HG03342 (cell line): ENCODE data around the gene ERBB4.

ENCODE experiments used
- ATAC-seq: cut with Tn5 transposase; IDR thresholded peaks from one replicate; pipeline ENCODE4 v1.9.1; 2021; ENCODE audit warnings: mild to moderate bottlenecking, moderate library complexity; ENCODE audit not compliant: unreplicated experiment

ERBB4 gene

GRCh38 chr2:212428681-212429478, 109.7 kb downstream of the ERBB4 start:
- no peak for ATAC-seq

- ATAC-seq, result no peak
These were observed 111.0 kb downstream of the ERBB4 start for GRCh38 chr2:212427638-212428037.

DNA sequence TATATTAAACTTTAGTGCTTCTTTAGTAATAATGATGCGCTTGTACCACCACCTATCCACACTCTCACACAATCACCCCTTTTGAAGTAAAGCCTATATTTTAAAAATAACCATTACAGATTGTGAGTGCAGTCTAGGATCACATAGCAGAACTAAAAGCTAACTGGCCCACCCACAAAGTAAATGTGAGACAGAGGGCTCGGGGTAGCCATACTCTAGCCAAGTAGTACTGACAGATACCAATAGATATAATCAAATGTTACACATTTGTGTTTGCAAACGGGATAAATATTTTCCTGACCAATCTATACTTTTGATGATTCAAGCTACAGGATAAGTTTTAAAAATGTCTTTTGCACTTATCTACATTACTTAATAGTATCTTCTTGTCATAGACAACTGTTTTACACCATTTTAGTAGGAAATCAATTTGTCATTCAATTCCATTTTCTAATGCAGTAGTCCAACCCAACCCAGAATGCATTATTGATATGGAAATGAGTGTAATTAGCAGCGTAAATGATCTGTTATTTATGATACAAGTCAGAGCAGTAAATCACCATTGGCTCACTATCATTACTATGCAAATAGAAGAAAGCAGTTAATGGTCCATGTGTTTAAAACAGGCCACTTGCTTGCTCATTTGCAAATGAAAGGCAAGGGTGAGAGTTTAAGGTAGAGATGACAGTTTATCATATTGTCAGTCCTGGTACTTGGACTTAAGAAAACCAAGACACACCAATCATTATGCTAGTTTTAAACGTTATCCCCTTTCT, 111.8 kb downstream of the ERBB4 start:
- ATAC-seq, result no peak

GRCh38 chr2:212424082-212424481, 114.5 kb downstream of the ERBB4 start:
- ATAC-seq, result no peak

DNA sequence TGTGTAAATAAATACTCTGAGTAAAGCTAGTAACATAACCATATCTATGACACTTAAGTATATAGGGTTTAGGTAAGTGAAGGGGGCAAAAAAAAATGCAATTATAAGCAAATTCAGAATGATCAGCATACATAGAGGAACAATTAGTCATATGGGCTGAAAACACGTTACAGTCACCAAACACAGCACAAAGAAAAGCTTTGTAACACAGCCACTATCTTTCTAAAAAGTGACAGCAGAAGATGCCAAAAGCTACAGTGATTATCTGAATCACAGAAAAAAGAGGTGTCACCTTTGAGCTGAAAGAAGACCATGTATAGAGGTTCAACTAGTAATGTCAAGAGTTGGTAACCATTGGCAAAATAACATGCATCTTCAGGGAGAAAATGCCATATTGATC, 115.5 kb downstream of the ERBB4 start:
- no peak for ATAC-seq

GRCh38 chr2:212421556-212422334, 116.9 kb downstream of the ERBB4 start:
- ATAC-seq, result no peak

- ATAC-seq, result no peak
These were observed 122.5 kb downstream of the ERBB4 start for GRCh38 chr2:212416086-212416485.

GRCh38 chr2:212414767-212415211, 123.8 kb downstream of the ERBB4 start:
- no peak for ATAC-seq

DNA sequence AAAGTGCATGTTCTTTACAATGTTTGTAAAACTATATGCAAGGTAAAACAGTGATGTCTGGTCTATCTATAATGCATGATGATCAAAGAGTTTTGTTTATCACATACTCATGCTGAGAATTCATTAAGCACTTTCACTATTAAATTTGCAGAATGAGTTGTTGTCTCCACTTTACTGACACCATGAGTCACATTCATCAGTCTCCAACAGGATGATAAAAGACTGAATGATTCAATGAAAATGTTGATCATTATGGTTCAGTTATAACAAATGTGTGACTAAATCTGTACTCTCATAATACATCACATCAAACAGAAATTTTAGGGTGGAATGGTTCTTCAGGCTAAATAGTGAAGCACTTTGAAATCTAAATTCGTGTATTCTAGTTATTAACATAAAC, 129.0 kb downstream of the ERBB4 start:
- ATAC-seq, result no peak

- ATAC-seq, result no peak
These were observed 130.1 kb downstream of the ERBB4 start for GRCh38 chr2:212408524-212408923.

- no peak for ATAC-seq
These were observed 131.9 kb downstream of the ERBB4 start for GRCh38 chr2:212406716-212407115.

DNA sequence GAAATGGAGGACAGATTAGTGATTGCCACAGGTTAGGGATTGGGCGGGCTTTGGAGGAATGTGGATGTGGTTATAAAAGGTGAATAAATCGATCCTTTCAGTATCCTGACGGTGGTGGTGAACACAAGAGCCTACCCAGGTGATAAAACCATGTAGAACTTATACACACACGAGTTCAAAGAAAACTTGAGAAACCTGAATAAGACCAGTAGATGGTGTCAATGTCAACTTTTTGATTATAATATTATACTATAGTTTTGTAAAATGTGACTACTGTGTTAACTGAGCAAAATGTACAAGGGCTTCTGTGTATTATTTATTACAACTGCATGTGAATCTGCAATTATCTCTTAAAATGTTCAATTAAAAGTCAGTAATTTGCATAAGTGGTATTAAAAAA, 136.3 kb downstream of the ERBB4 start:
- ATAC-seq, result no peak

GRCh38 chr2:212398316-212398715, 140.3 kb downstream of the ERBB4 start:
- ATAC-seq, result no peak

DNA sequence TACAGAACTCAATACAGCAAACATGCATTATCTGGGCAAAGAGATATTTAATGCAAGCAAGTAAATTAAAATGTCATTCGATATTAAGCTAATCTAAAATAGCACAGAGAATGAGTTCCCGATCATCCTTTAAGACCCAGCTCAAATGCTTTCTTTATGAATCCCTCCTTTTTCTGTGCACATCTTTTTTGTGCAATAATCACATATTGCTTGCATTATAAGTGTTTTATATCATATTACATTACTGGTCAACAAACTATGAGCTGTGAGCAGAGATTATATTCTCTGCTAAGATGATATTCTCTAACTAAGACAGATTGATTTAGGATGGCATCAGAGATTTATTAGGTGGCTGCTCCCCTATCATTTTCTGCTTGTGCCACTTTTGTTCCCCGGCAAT, 146.1 kb downstream of the ERBB4 start:
- ATAC-seq, result no peak

DNA sequence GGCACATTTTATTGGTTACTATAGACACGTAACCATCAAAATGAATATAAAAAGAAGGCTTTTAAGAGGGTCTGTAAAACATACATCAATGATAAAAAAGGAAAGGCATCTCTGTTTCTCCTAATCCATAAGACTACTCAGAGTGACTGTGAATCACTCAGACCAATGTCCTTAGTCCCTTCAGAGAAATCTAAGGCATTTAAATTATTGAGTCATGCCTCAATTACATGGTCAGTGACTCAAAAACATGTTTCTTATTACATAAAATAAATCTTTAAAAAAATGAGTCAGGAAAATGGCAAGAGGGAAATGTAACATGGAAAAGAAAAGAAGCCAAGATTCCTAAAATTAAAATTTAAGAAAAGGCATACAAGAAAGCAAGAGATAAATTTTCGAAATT, 146.6 kb downstream of the ERBB4 start:
- no peak for ATAC-seq

DNA sequence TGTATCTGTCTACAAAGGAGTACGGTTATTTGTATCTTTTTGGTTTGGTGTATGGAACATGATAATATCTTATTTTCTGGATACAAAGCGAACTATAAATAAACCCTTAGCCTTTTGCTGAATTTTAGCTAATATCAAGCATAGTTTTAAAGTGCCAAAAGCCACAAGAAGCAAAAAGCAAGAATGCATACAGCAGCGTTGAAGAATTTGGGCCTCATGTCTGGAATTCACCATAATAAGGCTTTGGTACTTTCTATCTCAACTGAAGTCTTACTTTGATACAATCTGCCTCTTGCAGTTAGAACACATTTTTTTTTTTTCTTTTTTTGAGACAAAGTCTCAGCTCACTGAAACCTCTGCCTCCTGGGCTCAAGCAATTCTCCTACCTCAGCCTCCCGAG, 151.5 kb downstream of the ERBB4 start:
- no peak for ATAC-seq

DNA sequence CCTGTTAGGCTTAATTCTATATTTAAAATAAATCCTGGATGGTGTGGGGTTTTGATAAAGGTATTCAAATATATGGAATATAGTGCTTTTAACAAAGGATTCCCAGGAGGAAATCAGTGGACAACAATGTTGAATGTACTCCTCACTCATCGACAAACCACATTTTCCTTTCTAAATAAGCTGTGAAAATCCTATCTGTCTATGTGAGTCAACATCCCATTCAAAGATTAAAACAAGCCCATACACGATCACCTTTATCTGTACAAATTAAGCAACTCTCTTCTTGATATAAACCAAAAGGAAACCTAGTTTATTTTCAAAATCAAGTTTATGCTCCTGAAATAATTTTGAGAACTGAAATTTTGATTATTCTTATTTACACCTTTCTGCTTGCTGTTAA, 153.4 kb downstream of the ERBB4 start:
- ATAC-seq, result no peak

GRCh38 chr2:212384027-212384426, 154.6 kb downstream of the ERBB4 start:
- no peak for ATAC-seq

- ATAC-seq, result no peak
These were observed 157.0 kb downstream of the ERBB4 start for GRCh38 chr2:212381428-212382102.

DNA sequence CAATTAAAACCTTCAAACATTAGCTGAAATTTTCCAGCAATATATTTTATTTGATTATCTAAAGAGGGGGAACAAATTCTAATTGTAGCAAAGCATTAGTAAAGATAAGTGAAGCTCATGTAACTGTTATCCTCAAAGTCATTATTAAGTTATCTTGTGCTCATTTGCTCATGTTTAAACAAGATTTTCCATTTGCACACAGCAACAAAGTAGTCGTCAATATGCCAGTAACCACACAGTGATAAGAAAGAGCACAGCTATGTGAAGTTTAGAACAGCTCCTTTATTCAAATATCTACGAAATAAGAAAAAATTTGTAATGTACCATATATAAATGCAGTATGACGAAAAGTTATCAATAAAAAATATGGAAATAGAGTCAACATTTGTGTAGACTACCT, 159.5 kb downstream of the ERBB4 start:
- no peak for ATAC-seq

DNA sequence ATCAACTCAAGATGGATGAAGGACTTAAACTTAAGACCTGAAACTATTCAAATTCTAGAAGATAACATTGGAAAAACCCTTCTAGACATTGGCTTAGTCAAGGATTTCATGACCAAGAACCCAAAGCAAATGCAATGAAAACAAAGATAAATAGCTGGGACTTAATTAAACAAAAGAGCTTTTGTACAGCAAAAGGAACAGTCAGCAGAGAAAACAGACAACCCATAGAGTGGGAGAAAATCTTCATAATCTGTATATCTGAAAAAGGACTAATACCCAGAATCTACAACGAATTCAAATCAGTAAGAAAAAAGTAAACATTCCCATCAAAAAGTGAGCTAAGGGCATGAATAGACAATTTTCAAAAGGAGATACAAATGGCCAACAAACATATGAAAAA, 171.2 kb downstream of the ERBB4 start:
- no peak for ATAC-seq
